Activated CD8-positive, alpha-beta T cell treated with anti-CD3 and anti-CD28 coated beads, Interleukin-2, amount 10 ng/mL, durations not matched to agents 7 days and 5 days (primary cell): ENCODE measurements around the gene SEC24D. TPM values are rescaled to one million over a fixed set of nuclear protein-coding genes. Genes with fewer than 3 reads are reported as not detected.

Experiments
- ATAC-seq: fragments of 150-1000 bp; cut with Tn5 transposase; one replicate; pipeline ENCODE4 v1.10.0; 2021; ENCODE audit warnings: moderate library complexity
- CTCF ChIA-PET: fragments of 350-600 bp; sonication (Branson Sonifier 250); formaldehyde crosslinking; loops from one replicate; lab custom pipeline; 2021; ENCODE audit warnings: antibody characterized with exemption; lab: Charles Lee
- POLR2A ChIA-PET: fragments of 350-600 bp; sonication (Branson Sonifier 250); formaldehyde crosslinking; loops from one replicate; lab custom pipeline; 2021; ENCODE audit warnings: antibody characterized with exemption; lab: Charles Lee
- DNase-seq: peaks from one replicate; pipeline ENCODE4 v3.0.0-alpha.2; 2020
- H3K27ac Mint-ChIP-seq: one replicate; pipeline ENCODE4 v1.8.0; 2021; ENCODE audit warnings: mild to moderate bottlenecking, mixed read lengths
- H3K27me3 Mint-ChIP-seq: one replicate; pipeline ENCODE4 v1.8.0; 2021; ENCODE audit warnings: low read depth, mixed read lengths
- H3K36me3 Mint-ChIP-seq: one replicate; pipeline ENCODE4 v1.8.0; 2021; ENCODE audit warnings: low read depth, mixed read lengths
- H3K4me1 Mint-ChIP-seq: one replicate; pipeline ENCODE4 v1.8.0; 2021; ENCODE audit warnings: low read depth, mixed read lengths
- H3K4me3 Mint-ChIP-seq: one replicate; pipeline ENCODE4 v1.8.0; 2021; ENCODE audit warnings: mild to moderate bottlenecking, mixed read lengths
- H3K9me3 Mint-ChIP-seq: one replicate; pipeline ENCODE4 v1.8.0; 2022; ENCODE audit warnings: mixed read lengths; ENCODE audit not compliant: insufficient read depth
- total RNA-seq, 2 experiments: library from RNA; stranded (reverse); gene quantifications; one replicate each; pipeline ENCODE4 v1.2.3, GENCODE V29; 2021

Gene SEC24D
- total RNA-seq, 2 experiments from 2014 or later = 29.5 to 32.7 TPM

DNA sequence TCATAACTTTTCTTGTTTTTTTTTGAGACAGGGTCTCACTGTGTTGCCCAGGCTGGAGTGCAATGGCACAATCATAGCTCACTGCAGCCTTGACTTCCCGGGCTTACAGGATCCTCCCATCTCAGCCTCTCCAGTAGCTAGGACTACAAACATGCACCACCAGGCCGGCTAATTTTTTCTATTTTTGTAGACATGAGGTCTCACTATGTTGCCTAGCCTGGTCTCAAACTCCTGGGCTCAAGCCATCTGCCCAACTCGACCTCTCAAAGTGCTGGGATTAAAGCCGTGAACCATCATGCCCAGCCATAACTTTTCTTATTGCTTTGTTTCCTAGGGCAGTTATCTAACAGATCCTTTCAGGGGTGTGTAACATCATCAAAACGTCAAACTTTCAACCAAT is 11.8 kb downstream of the SEC24D start:
- H3K4me3 Mint-ChIP-seq = no peak overlapping the region
- CTCF ChIA-PET = interaction anchor here (3.8 kb wide), 1 partner anchor 15 kb away, joined by 22 read pairs; no protein-coding TSS in a partner anchor
- H3K27me3 Mint-ChIP-seq = no peaks in the 10 kb centered on the region
- DNase-seq (no peak), ATAC-seq (no peak)
- no peaks in the 10 kb centered on the region for H3K9me3 Mint-ChIP-seq
- POLR2A ChIA-PET = no interaction called here
- H3K27ac Mint-ChIP-seq = no peak overlapping the region
- peaks cover 24% of the 10 kb centered on the region for H3K36me3 Mint-ChIP-seq
- H3K4me1 Mint-ChIP-seq = peaks cover 8% of the 10 kb centered on the region

DNA sequence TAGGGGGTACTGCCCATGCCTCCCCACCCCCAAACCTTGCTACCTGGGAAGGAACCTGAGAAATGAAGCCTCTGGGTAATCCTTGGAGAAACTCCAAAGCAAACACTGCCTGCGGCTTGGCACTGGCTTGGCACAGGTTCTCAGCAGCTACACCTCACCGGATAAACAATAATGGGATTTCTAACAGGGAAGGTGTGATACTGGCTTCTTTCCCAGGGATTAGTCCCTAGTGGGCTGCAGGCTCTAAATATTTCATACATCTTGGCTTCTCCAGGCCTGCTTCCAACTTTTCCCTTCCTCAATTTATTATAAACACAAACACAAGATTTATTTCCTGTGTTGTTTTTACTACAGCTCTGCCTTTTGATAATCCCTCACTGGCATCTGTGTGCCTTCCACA is 12.5 kb downstream of the SEC24D start:
- ChIA-PET POLR2A (no interaction called here), CTCF (interaction anchor here (3.8 kb wide), 1 partner anchor 15 kb away, joined by 22 read pairs; no protein-coding TSS in a partner anchor)
- H3K4me1 Mint-ChIP-seq = peaks cover 8% of the 10 kb centered on the region
- H3K27me3 Mint-ChIP-seq = no peaks in the 10 kb centered on the region
- H3K27ac Mint-ChIP-seq = no peak overlapping the region
- DNase-seq = no peak
- no peak overlapping the region for H3K4me3 Mint-ChIP-seq
- H3K36me3 Mint-ChIP-seq = peaks cover 18% of the 10 kb centered on the region
- no peak for ATAC-seq
- no peaks in the 10 kb centered on the region for H3K9me3 Mint-ChIP-seq

DNA sequence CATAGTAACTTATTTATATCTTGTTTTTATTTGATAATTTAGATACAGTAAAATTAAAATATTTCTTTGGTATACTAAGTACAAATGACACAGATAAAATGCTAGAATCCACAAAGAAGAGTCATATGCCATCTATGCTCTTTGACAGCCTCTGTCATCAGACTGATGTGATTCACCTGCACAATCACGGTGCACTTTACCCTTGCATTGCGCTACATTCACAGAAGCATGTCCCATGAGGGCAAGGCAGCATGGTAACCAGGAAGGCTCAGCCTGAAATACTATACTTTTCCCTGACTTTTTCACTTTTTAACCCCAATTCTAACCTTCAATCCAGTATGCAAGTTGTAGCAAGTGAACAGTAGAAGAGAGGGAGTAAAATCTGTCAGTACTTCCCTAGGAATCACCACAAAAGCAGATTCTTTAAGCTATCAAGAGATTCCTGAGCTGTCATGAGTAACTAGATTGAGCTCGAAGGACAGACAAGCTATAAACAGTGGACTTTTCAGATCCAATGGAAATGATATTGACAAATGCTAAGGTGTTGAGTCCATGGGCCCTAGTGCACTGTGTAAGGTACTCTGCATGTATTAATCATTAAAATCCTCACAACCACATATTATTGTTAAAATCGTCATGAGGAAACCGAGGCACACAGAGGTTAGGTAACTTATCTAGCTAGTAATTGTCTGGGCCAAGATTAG is 14.2 kb downstream of the SEC24D start:
- H3K4me1 Mint-ChIP-seq = peaks cover 3% of the 10 kb centered on the region
- ChIA-PET POLR2A (no interaction called here), CTCF (interaction anchor here (0.9 to 1.2 kb wide), 2 partner anchors 15 to 17 kb away, joined by 3 read pairs; no protein-coding TSS in a partner anchor)
- no peak overlapping the region for H3K27ac Mint-ChIP-seq
- H3K36me3 Mint-ChIP-seq = peaks cover 20% of the 10 kb centered on the region
- no peak overlapping the region for H3K4me3 Mint-ChIP-seq
- no peak for DNase-seq
- H3K9me3 Mint-ChIP-seq = no peaks in the 10 kb centered on the region
- no peaks in the 10 kb centered on the region for H3K27me3 Mint-ChIP-seq
- no peak for ATAC-seq

DNA sequence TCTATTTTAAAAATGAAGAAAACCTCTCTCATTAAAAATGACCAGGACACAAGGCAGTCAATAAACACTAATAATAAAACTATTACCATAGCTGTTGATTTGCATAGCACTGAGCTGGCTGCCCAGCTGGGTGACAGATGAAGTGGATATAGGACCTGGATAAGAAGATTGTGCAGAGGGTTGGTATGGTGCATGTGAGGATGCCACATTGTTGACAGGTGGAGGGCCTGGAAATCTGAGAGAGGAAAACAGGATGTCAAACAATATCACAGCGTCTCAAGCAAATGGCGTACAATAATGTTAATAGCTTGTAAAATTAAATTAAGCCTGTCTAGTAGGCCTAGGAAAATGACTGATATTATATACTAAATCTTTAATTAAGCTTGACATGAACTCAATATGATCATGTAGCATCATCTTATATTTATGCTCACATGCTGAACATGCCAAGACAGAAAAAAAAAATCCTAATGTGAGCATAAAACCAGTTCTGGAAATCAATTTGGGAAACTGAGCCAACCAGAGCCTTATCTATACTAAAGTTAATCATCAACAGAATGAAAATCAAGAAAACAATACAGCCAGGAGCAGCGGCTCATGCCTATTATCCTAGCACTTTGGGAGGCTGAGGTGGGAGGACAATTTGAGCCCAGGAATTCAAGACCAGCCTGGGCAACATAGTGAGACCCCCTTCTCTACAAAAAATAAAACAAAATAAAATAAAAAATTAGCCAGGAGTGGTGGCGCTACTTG is 18.6 kb downstream of the SEC24D start:
- Mint-ChIP-seq H3K4me3 (no peak overlapping the region), H3K27me3 (no peaks in the 10 kb centered on the region), H3K36me3 (peaks cover 29% of the 10 kb centered on the region), H3K27ac (no peak overlapping the region), H3K4me1 (no peaks in the 10 kb centered on the region), H3K9me3 (no peaks in the 10 kb centered on the region)
- CTCF ChIA-PET = interaction anchor here (1.0 to 1.2 kb wide), 2 partner anchors 18 to 46 kb away, joined by 3 to 4 read pairs; no protein-coding TSS in a partner anchor
- ATAC-seq (no peak), DNase-seq (no peak)
- POLR2A ChIA-PET = no interaction called here

DNA sequence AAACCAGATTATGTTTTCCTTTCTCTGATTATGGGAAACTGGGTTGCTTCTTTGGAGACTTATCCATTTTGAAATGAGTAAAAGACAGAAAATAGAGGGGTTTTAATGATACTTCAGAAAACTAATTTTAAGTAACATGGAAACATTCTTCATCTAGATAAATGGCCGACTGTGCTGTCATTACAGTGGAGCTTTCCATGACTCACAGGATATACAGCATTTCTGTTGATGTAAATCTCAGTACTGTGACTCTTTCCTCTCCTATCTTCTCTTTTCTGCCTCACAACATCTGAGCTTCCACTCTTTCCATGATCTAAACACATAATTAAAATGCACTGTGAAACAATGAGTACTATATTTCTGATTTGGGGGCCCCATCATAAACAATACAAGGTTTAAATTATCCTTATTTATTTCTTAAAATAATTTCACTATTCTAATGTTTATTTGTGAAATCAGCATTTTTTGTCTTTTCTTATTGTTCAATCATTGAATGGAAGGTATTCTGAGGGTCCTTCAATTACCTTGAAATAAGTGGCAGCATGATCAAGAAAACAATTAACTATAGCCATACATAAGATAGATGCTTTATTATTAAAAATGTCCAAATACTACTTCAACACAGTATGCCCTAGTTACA is 19.3 kb downstream of the SEC24D start:
- DNase-seq (no peak), ATAC-seq (no peak)
- H3K4me3 Mint-ChIP-seq = no peak overlapping the region

DNA sequence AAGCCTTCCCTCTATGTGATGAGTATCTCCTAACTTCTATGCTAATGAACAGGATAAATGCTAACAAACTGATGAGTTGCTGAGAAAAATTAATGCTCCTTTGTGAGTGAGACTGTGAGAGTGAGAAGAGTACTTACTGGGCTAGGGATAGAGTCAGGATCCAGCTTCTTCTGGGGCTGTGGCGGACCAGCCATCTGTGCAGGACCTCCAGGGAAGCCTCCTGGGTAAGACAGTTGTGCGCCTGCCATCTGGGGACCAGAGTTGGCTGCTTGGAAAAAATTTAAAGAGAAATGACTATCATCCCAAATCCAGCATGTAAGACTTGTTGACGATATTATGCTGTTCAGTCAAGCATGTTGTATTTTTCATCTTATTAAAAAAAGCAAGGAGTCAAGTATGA is 21.0 kb downstream of the SEC24D start:
- ATAC-seq (no peak), DNase-seq (no peak)
- Mint-ChIP-seq H3K36me3 (peaks cover 43% of the 10 kb centered on the region), H3K9me3 (no peaks in the 10 kb centered on the region), H3K27me3 (no peaks in the 10 kb centered on the region), H3K4me1 (no peaks in the 10 kb centered on the region), H3K4me3 (no peak overlapping the region), H3K27ac (no peak overlapping the region)
- CTCF ChIA-PET = interaction anchor here (0.8 to 1.0 kb wide), 2 partner anchors 74 to 76 kb away, joined by 3 to 4 read pairs; partner anchors contain the start of gene SYNPO2
- POLR2A ChIA-PET = no interaction called here

More for the DNA sequence above, 19.3 kb downstream of the SEC24D start:
- Mint-ChIP-seq H3K27me3 (no peaks in the 10 kb centered on the region), H3K27ac (no peak overlapping the region), H3K9me3 (no peaks in the 10 kb centered on the region), H3K4me1 (no peaks in the 10 kb centered on the region), H3K36me3 (peaks cover 32% of the 10 kb centered on the region)
- ChIA-PET POLR2A (no interaction called here), CTCF (interaction anchor here (1.0 to 1.2 kb wide), 2 partner anchors 18 to 45 kb away, joined by 3 to 4 read pairs; no protein-coding TSS in a partner anchor)

DNA sequence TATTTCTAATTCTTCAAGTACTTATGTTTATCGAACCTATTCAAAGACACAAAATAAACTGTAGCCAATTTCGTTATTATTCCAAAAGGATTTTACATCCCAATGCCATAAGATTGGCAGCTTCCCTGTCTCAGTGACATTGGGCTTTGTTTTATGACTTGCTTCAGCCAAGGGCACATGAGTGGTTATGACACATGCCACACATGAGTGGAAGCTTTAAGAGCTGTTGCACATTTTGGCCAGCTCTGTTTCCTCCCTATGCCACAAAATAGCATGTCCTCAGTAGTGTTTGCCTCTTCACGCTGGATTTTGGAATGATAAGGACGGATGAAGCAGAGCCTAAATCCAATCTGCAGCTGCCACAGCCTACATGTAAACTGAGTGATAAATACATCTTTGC is 21.9 kb downstream of the SEC24D start:
- no peak for ATAC-seq

DNA sequence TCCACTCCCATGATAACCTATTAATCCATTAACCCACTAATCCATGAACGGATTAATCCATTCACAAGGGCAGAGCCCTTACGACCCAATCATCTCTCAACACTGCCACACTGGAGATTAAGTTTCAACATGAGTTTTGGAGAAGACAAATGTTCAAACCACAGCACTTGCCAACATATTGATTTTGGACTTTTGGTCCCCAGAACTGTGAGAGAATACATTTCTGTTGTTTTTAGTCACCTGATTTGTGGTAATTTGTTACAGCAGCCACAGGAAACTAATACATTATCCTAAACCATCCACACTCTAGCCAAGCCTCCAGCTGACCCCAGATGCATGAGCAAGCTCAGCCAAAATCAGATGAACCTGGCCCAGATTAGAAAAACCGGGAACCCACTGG is 22.4 kb downstream of the SEC24D start:
- ChIA-PET CTCF (interaction anchor here (0.7 to 0.9 kb wide), 2 partner anchors 26 to 42 kb away, joined by 3 to 4 read pairs; no protein-coding TSS in a partner anchor), POLR2A (interaction anchor here (0.6 kb wide), 1 partner anchor 56 kb away, joined by 3 read pairs; no protein-coding TSS in a partner anchor)
- Mint-ChIP-seq H3K36me3 (peaks cover 48% of the 10 kb centered on the region), H3K27ac (no peak overlapping the region), H3K4me3 (no peak overlapping the region), H3K9me3 (no peaks in the 10 kb centered on the region), H3K4me1 (no peaks in the 10 kb centered on the region), H3K27me3 (no peaks in the 10 kb centered on the region)
- no peak for DNase-seq
- no peak for ATAC-seq

More for the DNA sequence above, 21.9 kb downstream of the SEC24D start:
- ChIA-PET CTCF (interaction anchor here (0.7 to 1.0 kb wide), 3 partner anchors 25 to 77 kb away, joined by 3 to 4 read pairs (median 4); no protein-coding TSS in a partner anchor), POLR2A (interaction anchor here (0.6 kb wide), 1 partner anchor 56 kb away, joined by 3 read pairs; no protein-coding TSS in a partner anchor)
- Mint-ChIP-seq H3K4me1 (no peaks in the 10 kb centered on the region), H3K36me3 (peaks cover 46% of the 10 kb centered on the region), H3K4me3 (no peak overlapping the region), H3K9me3 (no peaks in the 10 kb centered on the region), H3K27ac (no peak overlapping the region), H3K27me3 (no peaks in the 10 kb centered on the region)
- no peak for DNase-seq

DNA sequence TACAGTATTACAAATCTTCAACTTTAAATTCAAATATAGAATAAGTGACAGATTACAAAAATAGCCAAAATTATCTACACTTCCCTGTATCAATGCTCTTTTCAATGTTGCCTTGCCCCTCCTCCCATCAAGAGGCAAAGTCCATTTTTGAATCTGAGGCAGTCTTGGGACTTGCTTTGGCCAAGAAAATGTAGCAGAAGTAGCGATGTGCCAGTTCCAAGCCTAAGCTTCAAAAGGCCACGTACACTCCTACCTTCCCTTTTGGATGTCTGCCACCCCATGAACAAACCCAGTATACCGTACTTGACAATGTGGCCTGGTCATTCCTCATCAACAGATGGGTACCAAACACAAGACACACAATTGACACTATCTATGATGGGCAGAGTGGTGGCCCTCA is 24.1 kb downstream of the SEC24D start:
- ATAC-seq (no peak), DNase-seq (no peak)
- Mint-ChIP-seq H3K27ac (no peak overlapping the region), H3K4me1 (no peaks in the 10 kb centered on the region), H3K27me3 (no peaks in the 10 kb centered on the region), H3K36me3 (peaks cover 51% of the 10 kb centered on the region), H3K4me3 (no peak overlapping the region), H3K9me3 (no peaks in the 10 kb centered on the region)
- CTCF ChIA-PET = no interaction called here
- POLR2A ChIA-PET = no interaction called here

DNA sequence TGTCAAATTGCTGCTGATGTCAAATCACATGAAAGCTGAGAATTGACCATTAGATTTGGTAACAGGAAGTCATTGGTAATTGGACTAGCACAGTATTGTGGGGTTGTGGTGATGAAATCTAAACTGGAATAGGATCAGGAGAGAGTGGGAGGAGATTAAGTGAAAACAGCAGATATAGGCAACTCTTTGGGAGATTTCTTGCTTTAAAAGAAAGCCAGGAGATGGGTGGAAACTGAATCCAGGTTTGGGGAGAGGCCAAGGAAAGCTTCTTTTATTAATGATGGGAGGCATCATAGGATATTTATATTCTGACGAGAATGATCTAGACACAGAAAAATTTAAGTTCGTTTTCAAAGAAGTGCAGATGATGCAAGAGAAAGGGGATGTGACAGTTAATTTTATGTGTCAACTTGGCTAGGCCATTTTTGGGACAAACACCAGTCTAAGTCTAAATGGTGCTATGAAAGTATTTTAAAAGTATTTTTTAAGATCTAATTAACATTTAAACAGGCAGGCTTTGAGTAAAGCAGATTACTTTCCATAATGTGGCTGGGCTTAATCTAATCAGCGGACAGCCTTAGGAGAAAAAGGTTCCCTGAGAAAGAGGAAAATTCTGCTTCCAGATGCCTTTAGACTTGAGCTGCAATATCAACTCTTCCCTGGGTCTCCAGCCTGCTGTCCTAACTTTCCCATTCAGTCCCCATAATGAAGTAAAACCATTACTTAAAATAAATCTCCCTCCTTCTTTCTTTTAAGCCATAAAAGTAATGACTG is 24.7 kb downstream of the SEC24D start:
- H3K9me3 Mint-ChIP-seq = no peaks in the 10 kb centered on the region
- no peaks in the 10 kb centered on the region for H3K4me1 Mint-ChIP-seq
- ATAC-seq (no peak), DNase-seq (no peak)
- no peaks in the 10 kb centered on the region for H3K27me3 Mint-ChIP-seq
- H3K36me3 Mint-ChIP-seq = peaks cover 51% of the 10 kb centered on the region
- ChIA-PET POLR2A (no interaction called here), CTCF (no interaction called here)
- no peak overlapping the region for H3K27ac Mint-ChIP-seq
- H3K4me3 Mint-ChIP-seq = no peak overlapping the region

DNA sequence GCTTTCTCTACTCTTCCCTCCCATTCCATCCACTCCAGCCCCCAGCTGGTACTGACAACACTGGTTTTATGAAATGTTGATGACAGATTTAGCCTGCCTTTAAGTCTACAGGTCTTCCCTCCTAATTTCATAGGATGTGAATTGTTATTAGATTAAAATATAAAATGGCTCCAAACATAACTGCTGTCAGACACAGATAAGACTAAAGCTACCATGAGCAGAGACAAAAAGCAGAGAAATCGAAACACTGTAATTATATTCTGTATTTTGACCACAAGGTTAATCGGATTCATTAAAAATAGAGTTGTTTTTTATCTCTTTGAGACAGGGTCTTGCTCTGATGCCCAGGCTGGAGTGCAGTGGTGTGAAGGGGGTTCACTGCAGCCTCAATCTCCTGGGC is 28.3 kb downstream of the SEC24D start:
- no peak for DNase-seq
- Mint-ChIP-seq H3K27ac (no peak overlapping the region), H3K4me3 (no peak overlapping the region), H3K27me3 (no peaks in the 10 kb centered on the region), H3K4me1 (no peaks in the 10 kb centered on the region), H3K9me3 (no peaks in the 10 kb centered on the region), H3K36me3 (peaks cover 41% of the 10 kb centered on the region)
- no peak for ATAC-seq
- CTCF ChIA-PET = no interaction called here
- POLR2A ChIA-PET = no interaction called here
